NOMO-1 (cell line): Measurements from ENCODE around the gene ITGB2.
A peak's percentile ranks its signal among the peaks of the same experiment; 100 is the strongest.

Source experiments
- DNase-seq, 2 experiments: peaks; one replicate each; lab custom pipeline; 2025; ENCODE audit not compliant: unreplicated experiment in 2 of 2; lab: John Stamatoyannopoulos, UW

Gene ITGB2

DNA sequence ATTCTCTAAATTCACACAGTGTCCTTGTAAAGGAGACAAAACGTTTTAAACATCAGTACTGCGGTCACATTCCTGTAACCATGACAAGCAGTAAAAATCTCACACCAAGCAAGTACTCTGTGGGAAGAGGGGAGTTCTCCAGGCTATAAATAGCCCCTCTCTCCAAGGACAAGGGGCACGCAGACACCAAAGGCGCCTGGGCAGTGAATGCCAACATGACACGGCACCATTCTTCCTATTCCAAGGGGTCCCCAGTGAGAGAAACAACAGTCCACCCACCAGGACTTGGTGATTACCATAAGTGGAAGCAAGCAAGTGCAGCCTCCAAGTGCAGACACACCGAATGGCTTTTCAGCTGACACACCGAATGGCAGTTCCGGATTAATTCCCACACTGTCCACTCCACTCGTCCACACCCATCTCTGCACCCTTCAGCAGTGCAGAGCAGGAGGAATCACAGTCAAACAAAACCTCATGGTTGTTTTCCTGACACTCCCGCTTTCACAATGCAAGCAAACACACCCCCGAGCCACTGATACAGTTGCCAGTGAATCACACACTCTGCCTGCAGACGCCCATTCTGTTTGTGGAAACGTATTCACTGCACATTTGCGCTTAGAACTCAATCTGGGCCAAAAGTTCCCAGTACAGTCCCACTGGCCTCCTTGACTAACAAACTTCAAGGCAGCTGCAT lies 49.0 kb downstream of the ITGB2 start:
- DNase-seq: peak in 1 of 2 experiments; percentile 9

DNA sequence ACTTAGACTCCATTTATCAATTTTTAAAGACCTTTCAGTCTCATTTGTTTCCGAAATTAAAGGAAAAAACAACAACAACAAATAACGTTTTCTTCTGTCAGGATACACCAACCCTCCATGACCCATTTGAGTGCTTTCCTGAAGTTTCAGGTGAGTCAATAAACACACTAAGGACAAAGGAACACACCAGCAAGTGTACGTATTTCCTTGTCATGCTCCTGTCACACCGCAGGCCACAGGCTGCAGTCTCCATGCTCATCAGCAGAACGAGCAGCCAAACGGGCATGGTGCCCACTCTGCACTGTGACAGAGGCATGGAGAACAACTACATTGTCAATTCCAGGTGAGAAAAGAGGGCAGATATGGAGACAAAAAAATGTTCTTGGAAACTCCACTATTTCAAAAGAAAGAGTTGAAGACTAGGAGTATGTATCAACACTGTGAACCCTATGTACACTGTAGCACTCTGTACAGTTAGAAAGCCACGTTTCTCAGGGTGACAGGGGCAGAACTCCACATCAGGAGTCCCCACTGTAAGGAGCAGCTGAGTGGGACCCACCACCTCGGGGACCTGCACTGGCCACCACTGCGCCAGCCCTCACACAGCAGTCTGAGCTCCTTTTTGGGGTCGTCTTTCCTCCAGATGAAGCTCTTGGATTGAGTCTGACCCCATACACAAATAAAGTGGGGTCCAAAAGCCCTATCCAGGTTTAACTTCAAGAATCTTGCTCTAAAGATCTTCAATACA lies 49.8 kb downstream of the ITGB2 start:
- no peak for DNase-seq

DNA sequence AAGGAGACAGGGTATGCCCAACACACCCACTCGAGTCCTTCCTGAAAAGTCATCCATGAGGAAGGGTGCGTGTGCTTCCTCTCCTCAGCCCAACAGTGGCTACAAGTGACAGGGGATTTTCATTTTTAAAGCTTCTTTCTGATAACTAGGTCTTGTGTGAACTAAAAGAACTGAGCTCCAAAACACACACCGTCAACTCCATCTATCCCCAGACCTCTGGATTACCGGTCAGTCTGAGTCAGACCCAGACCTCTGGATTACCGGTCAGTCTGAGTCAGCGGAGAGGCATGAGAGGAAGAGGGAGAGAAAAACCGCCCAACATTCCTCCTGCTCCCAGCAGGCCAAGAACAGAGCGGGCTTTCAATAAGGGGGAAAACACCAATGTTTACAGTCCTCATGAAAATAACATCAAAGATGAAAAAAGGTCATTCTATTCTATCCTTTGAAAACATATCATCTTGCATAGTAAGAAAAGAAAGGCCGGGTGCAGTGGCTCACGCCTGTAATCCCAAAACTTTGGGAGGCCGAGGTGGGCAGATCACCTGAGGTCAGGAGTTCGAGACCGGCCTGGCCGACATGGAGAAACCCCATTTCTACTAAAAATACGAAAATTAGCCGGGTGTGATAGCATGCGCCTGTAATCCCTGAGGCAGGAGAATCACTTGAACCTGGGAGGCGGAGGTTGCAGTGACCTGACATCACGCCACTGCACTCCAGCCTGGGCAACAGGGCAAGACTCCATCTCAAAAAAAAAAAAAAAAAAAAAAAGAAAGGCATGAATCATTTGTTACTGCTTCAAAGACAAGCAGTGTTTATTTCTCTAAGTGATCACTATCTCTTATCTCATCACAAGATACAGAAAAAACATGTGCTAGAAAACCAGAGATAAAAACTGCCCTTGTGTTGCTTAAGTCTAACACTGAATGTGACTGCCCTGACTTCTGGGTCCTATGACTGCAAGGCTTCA lies 50.6 kb downstream of the ITGB2 start:
- DNase-seq: no peak

DNA sequence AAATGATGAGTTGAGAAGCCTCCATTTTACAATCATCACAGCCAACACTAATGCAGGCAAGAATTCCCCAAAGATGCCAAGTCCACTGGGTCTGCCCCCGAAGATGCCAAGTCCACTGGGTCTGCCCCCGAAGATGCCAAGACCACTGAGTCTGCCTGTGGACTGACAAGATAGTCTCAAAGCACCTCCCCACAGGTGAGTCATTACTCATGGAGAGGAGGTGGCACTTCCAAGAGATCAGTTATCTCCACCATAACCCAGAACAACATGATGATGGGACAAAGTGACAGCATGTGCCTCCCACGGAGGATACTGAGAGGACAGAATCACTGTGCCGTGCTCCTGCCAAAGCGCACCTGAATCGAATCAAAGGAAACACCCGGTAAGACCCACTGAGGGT lies 52.0 kb downstream of the ITGB2 start:
- DNase-seq: no peak

DNA sequence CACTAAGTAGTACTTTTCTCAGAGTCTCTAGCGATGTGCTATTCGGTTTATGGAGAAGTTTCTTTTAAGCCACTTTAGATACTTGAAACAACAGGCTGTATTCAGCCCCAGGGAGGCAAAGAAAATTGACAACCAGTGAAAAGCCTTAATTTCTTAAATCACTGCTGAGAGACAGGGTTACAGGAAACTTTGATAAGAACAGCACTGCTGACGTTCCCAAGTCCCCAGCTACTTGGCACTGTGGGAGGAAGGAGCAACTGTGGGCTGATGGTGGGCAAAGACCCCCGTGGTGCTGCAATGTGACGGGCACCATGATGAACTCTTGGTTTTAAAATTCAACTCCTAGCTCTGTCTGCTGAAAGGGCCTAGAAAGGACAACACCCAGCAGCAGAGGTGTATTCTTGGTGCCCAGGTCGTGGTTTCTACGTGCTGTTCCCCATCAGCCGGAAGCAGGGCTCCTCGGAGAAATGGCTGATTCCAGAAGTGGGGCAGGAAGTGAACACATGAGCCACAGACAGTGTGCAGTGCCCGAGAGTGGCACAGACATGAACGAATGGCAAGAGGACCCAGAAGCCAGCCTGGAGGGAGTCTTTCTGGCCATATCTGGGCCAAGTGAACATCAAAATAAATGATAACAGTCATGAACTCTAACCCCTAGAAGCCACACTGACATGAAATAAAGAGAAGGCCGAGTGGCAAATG lies 52.5 kb downstream of the ITGB2 start:
- DNase-seq: no peak

DNA sequence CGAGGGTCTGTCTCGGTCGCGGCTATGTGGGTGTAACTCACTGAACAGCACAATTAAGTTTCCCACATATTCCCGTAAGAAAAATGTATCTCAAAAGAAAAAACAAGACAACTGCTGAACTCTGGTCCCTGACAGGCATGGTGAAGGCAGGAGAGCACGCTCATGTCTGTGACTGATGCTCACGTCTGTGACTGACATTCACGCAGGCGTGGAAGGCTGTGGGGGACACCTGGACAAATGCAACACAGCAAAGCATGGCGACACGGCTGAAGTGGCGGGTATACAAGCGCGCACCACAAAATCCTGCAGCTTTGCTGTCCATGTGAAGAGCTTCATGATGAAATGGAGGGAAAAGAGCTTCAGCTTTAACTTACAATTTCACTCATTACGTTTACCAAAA lies 53.2 kb downstream of the ITGB2 start:
- DNase-seq: no peak

DNA sequence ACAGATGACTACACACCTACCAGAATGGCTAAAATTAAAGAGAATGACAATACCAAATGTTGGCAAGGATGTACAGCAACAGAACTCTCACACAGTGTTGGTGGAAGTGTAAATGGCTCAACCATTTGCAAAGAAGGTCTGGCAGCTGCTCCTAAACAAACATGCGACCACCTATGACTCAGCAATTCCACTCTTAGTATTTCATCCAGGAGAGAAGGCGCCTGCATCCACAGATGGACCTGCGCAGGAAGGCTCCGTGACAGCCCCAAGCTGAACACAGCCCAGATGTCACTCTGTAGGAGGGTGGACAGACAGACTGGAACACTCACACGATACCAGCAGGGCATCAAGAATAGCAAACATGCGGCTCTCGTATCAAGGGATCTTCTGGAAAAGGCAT lies 53.9 kb downstream of the ITGB2 start:
- DNase-seq: no peak

DNA sequence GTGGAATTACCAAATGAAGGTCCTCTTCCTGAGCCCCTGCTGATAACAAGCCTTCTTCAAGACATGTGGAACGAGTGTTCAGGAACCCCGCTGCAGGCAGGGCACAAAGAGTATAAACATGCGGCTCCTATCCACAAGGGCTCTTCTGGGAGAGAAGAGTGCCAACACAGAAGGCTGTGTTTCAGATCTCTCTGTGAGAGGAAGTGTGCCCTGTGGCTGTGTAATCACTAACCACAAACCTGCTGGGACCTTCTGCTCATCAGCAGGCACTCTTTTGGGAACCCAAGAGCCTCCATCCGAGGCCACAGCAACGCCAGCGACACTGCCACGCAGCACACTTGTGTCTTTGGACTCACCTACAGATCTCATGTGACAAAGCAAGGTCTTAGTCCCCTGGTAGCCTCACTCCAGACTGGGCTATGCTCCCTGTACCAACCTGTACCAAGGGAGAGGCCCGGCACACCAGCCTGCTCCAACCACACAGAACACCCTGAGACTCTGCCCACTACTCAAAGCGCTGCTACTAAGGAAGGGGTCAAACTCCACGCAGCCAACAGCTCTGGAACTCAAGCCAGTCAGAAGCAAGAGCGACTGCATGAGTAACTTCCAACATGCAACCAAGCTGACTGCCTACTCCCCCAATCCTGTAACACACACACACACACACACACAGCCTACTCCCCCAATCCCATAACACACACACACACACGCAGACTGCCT lies 55.0 kb downstream of the ITGB2 start:
- peak; percentile 63 to 89 for DNase-seq

DNA sequence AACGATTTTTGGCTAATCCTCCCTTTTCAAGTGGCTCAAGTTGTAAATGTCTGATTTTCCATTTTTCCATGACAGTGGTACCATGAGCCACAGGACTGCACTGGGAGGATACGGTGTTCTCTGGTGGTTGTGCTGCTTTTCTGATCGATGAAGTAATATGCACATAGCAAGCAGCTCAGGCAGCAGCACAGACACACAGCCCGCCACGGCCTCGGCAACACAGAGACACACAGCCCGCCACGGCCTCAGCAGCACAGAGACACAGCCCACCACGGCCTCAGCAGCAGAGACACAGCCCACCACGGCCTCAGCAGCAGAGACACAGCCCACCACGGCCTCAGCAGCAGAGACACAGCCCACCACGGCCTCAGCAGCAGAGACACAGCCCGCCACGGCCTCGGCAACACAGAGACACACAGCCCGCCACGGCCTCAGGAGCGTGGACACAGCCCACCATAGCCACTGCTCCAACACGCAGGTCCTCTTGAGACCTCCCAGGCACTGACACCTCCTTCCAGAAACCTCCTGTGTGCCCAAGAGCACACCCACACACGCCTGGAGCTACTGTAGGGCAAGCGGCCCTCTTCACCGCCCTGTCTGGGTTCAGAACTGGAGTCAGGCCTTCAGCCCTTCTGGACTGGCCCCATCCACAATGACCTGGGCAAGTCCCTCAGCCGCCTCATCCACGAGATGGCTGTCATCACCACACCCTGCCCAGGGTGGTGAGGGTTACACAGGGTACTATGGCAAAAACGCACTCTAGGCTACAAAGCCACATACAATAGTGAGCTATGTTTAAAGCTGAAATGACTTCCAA lies 57.6 kb downstream of the ITGB2 start:
- no peak for DNase-seq

DNA sequence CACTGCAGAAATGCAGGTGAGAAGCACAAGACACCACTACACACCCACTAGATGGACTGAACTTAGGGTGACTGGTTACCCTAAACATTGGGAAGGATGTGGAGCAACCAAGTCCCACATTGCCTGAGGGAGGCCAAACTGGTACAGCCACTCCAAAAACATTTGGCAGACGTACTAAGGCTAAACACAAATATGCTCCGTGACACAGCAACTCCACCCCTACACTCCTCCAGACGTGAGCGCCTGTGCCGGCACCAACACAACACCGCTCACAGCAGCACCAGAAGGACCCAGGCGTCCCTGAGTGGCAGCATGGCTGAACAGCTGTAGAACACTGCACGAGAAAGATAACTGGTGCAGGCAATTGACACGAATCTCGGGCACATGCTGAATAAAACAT lies 61.9 kb downstream of the ITGB2 start:
- DNase-seq: no peak

DNA sequence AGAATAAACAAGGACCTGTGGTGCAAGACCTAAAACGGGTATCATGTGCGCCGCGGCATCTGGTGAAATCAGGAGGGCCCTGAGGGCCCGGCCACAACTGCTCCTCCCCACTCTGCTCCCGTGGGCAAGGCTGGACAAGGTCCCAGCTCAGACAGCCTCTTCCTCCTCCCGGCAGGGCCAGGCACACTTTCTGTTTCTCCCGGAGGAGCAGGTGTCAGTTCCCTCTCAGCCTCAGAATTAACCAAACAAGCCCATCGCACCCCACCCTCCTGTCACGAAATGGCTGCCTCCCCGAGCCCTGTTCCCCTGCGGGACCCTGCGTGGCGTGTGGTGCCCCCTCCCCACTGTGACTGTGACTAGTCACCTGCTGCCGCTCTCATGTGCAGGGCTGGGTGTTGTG lies 62.4 kb downstream of the ITGB2 start:
- no peak for DNase-seq

DNA sequence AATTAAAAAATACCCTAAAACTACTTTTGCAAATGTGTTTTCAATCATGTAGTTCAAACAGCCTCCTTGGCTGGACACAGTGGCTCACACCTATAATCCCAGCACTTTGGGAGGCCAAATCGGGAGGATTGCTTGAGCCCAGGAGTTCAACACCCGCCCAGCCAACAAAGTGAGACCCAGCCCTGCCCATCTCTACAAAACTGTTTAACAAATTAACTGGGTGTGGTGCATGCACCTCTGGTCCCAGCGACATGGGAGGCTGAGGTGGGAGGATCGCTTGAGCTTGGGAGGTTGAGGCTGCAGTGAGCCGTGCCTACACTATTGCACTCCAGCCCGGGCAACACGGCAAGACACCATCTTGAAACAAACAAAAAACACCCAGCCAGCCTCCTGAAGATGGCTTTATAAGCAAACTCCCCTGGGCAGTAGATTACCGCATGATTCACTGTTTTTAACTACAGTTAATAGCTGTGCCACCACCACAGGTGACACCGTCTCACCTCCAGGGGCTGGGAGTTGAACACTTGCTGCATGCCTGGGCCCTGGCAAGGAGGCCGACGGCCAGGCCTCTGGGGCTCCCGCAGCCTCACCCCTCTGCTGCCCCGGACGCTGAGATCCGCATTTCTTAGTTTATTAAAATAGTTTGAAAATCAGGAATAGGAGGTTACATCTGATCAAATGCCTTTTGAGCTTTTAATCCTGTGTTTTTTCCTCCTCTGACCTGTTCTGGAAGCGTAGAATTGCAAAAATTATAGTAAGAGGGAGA lies 63.4 kb downstream of the ITGB2 start:
- DNase-seq: no peak

DNA sequence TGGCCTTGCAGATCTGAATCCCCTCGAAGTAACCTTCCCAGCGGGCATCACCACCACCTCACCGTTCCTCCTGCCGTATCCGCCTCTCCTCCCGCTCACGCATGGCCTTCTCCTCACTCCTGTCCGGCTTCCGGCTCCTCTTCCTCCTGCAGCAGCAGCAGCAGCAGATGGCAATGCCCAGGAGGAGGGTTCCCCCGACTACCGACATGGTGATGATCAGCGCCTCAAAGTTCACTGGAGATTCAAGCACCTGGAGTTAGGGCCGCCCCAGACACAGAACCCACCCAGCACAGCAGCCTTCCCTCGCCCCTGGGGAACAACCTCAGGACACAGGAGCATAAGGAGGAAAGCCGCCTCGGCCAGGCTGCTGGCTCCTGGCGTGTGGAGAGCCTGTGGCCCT lies 64.6 kb downstream of the ITGB2 start:
- DNase-seq: no peak

DNA sequence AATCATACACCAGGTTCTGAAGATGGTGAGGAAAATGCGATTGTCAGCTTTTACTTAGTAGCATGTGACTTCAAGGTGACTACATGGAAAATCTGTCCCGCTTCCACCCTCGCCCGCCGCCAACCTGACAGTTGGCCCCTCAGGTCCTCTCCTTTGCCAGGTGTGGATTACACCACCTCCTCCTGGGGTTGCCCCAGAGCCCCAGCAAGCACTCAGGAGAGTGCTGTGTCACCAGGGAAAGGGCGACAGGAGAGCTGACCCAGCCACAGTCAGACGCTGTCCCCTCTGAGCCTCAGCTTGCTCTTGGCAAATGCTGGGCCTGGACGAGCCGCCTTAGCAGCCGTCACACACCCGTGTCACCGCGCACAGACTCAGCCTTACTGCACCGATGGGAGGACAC lies 65.1 kb downstream of the ITGB2 start:
- DNase-seq: no peak

DNA sequence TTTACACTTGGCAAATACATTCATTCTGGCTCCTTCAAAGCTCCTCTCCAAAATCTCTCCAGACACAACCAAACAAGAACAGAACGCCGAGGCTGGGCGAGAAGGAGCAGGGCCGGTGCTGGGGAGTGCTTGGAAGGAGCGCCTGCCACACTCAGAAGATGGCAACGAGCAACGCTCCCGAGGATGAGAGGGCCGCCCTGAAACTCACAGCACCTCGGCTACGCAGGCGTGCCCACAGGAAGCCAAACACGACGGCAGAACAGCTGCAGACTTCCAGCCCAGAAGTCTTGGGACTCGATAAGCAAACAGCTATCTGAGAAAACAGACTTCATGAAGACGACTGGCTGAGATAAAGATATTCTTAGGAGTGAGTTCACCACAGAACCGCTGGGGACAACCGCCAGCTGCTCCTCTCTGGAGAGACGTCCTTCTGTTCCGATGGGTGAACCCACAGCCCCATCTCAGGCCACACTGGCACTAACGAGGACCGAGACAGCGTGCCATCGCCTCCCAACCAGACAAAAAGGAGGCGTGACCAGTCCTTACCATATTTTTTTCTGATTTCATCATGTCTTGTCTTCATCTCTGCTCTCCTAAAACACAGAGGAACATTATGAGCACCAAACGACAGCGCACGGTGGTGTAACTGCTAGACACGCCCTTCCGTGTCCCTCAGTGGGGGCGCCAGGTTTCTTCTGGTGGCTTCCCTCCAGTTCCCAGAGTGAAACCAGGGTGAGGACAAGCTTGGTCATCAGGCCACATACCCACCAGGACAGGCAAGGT lies 65.8 kb downstream of the ITGB2 start:
- DNase-seq: no peak

DNA sequence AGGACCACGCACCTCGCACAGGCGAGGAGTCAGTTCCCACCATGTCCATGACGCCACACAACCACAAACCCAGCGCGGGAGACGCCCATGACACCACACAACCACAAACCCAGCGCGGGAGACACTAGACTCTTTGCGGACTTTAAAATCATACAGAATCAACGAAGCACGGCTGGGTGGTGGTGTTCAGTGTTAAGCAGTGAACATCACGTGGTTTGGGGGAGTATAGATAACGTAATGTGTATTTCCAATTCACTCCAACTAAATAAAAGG lies 66.4 kb downstream of the ITGB2 start:
- no peak for DNase-seq

DNA sequence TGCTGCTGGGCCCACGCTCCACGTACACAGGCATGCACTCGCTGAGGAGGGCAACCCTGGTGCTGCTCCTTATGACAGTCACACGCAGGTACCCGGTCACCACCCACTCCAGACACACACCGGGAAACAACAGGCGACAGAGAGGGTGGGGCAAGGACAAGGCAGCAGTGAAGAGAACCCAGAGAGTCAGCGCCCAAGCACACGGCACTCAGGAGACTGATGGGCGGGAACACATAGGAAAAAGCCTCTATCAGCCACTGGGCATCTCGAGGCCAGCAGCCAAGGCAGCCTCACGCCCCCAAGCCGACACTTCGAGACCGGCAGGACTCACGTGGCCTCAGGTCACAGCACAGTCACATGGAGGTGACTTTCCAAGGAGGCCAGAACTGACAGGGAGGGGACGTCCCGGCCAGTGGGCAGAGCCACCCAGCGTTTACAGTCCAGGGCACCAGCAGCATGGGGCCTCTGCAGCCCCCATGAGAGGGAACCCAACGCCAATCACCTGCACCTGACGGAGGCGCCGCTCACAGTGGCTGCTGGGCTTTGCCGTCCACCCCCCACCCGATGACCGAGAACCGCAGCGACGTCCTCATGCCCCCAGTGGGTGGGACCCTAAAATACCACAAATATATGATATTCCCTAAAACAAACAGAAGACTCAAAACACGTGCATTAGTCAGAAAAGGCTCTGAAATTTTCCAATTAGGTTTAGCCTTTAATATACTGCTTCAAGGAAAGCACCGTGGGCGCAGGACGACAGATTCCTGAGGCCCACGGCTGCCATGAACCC lies 66.9 kb downstream of the ITGB2 start:
- DNase-seq: no peak
